ENCODE results near the gene ADGRD1.

Gene ADGRD1

DNA sequence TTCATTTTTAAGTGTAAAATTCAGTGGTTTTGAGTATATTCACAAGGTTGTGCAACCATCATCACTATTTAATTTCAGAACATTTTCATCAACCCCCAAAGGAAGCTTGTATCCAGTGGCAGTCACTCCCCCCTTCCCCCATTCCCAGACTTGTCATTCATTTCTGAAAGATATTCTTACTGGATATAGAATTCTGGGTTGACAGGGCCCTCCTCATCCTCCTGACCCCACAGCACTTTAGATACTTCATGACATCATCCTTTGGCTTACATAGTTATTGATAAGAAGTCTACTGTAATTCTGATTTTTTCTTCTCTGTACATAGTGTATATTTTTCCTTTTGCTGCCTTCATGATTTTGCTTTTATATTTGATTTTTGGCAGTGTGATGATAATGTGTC is 8.8 kb upstream of the ADGRD1 start:
- Histone ChIP-seq H3K36me3 (ENCODE audit: insufficient read depth, low read length) (no peaks in the 10 kb centered on the region), H3K9me3 (replicated peaks; ENCODE audit: low read length) (no peaks in the 10 kb centered on the region), H3K4me1 (ENCODE audit: control insufficient read depth, insufficient read depth, low read length) (no peaks in the 10 kb centered on the region), H3K27me3 (ENCODE audit: control insufficient read depth, insufficient read depth, low read length) (no peaks in the 10 kb centered on the region), H3K4me3 (ENCODE audit: low read length) (no peak overlapping the region), H3K4me2 (ENCODE audit: low read length) (no peak overlapping the region), H3K9ac (ENCODE audit: low read depth, low read length) (no peak overlapping the region)

DNA sequence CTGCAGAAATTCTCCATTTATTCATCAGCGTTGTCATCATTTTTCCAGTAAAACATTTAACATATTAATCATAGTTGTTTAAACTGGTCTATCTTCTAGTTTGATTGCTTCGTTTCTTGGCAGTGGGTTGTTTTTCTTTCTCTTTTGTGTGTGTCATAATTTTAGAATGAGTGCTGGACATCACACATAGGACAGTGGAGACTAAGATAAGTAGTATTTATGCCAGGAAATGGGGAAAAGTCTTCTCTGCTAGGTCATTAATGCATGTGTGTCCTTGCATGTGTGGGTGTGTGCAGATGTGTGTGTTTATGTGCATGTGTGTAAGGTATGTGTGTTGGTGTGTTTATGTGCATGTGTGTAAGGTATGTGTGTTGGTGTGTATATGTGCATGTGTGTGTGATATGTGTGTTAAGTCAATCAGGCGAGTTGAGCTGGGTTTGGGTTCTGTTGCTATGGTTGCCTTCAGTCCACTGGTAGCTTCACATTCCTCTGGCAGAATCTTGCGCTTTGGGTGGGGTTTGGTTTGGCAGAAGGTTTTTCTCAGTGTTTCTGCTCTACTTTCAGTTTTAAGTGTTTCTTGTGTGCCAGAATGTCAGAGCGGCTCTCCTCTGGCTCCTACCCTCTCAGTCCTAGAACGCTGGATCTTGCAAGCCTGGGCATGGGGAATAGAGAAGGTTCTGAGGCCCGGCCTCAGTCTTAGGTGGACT is 7.8 kb upstream of the ADGRD1 start:
- Histone ChIP-seq H3K9me3 (replicated peaks; ENCODE audit: low read length) (no peaks in the 10 kb centered on the region), H3K36me3 (ENCODE audit: insufficient read depth, low read length) (no peaks in the 10 kb centered on the region), H3K9ac (ENCODE audit: low read depth, low read length) (no peak overlapping the region), H3K4me1 (ENCODE audit: control insufficient read depth, insufficient read depth, low read length) (no peaks in the 10 kb centered on the region), H3K27me3 (ENCODE audit: control insufficient read depth, insufficient read depth, low read length) (no peaks in the 10 kb centered on the region), H3K4me3 (ENCODE audit: low read length) (no peak overlapping the region), H3K4me2 (ENCODE audit: low read length) (no peak overlapping the region)

GRCh38 chr12:130947028-130947613 is 6.6 kb upstream of the ADGRD1 start:
- H3K27me3 ChIP-seq (ENCODE audit: control insufficient read depth, insufficient read depth, low read length), result no peaks in the 10 kb centered on the region

GRCh38 chr12:130948136-130948535 is 5.6 kb upstream of the ADGRD1 start:
- Histone ChIP-seq H3K9ac (ENCODE audit: low read depth, low read length) (no peak overlapping the region), H3K9me3 (replicated peaks; ENCODE audit: low read length) (no peaks in the 10 kb centered on the region), H3K27me3 (ENCODE audit: control insufficient read depth, insufficient read depth, low read length) (no peaks in the 10 kb centered on the region), H3K4me3 (ENCODE audit: low read length) (no peak overlapping the region), H3K36me3 (ENCODE audit: insufficient read depth, low read length) (no peaks in the 10 kb centered on the region), H3K4me1 (ENCODE audit: control insufficient read depth, insufficient read depth, low read length) (no peaks in the 10 kb centered on the region), H3K4me2 (ENCODE audit: low read length) (no peak overlapping the region)

More at GRCh38 chr12:130947028-130947613, 6.6 kb upstream of the ADGRD1 start:
- no peak overlapping the region for H3K4me2 ChIP-seq (ENCODE audit: low read length)
- H3K4me1 ChIP-seq (ENCODE audit: control insufficient read depth, insufficient read depth, low read length), result no peaks in the 10 kb centered on the region
- no peak overlapping the region for H3K4me3 ChIP-seq (ENCODE audit: low read length)
- H3K36me3 ChIP-seq (ENCODE audit: insufficient read depth, low read length), result no peaks in the 10 kb centered on the region
- H3K9me3 ChIP-seq (replicated peaks; ENCODE audit: low read length), result no peaks in the 10 kb centered on the region
- H3K9ac ChIP-seq (ENCODE audit: low read depth, low read length), result no peak overlapping the region

DNA sequence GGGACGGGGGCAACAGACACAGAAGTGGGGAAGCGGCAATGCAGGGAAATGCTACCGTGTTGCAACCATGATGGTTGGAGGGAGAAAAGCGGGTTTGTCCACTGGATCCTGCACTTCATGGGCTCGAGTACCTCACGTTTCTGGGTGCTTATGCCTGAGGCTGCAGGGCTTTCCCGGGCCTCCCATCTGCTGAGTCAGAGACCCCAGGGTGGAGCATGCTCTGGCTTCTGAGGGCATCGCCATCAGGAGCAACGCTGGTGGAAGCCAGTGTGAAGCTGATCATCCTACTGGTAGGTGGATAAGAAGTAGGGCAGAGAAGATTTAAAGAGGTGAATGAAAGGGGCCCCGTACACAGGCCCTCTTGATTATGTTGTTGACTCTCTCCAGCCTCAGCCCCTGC is 5.0 kb upstream of the ADGRD1 start:
- Histone ChIP-seq H3K36me3 (ENCODE audit: insufficient read depth, low read length) (no peaks in the 10 kb centered on the region), H3K9me3 (replicated peaks; ENCODE audit: low read length) (no peaks in the 10 kb centered on the region), H3K4me3 (ENCODE audit: low read length) (no peak overlapping the region), H3K27me3 (ENCODE audit: control insufficient read depth, insufficient read depth, low read length) (no peaks in the 10 kb centered on the region), H3K9ac (ENCODE audit: low read depth, low read length) (no peak overlapping the region), H3K4me2 (ENCODE audit: low read length) (no peak overlapping the region), H3K4me1 (ENCODE audit: control insufficient read depth, insufficient read depth, low read length) (no peaks in the 10 kb centered on the region)

DNA sequence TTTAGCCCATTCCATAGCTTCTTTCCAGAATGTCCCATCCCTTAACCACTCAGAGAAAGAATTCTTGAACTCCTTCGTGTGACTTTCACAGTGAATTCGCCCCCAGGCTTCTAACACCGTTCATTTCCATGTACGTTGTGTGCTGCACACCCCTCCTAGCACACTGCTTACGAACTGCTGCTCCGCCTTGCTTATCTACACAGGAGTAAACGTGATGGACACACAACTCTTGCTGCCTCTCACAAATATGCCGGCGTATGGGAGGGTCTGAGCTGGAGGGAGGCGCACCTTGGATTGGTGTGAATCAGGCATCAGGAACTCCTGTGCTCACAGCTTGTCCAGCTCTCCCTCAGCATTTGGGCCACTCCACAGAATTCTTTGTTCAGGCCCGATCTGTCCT is 3.9 kb upstream of the ADGRD1 start:
- Histone ChIP-seq H3K9ac (ENCODE audit: low read depth, low read length) (no peak overlapping the region), H3K9me3 (replicated peaks; ENCODE audit: low read length) (no peaks in the 10 kb centered on the region), H3K4me2 (ENCODE audit: low read length) (no peak overlapping the region), H3K4me3 (ENCODE audit: low read length) (no peak overlapping the region), H3K36me3 (ENCODE audit: insufficient read depth, low read length) (no peaks in the 10 kb centered on the region), H3K4me1 (ENCODE audit: control insufficient read depth, insufficient read depth, low read length) (no peaks in the 10 kb centered on the region), H3K27me3 (ENCODE audit: control insufficient read depth, insufficient read depth, low read length) (no peaks in the 10 kb centered on the region)

DNA sequence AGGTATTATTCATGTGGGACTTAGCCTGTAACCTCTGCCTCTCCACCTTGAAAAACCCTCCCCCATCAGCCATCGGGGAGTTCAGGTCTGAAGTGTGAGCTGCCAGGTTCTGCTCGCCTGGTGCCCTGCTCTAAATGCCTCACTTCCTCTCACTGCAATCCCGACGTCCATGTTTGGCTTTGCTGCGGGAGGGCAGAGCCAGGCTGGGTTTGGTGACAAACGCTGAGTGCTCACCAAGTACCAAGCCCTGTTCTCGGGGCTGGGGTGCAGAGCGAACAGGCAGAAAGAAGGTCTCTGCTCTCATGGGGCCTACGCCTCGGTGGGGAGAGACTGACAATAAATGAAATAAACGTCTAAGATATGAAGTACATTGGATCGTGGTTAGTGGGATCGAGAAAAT is 2.1 kb upstream of the ADGRD1 start:
- no peak overlapping the region for H3K4me3 ChIP-seq (ENCODE audit: low read length)
- H3K4me1 ChIP-seq (ENCODE audit: control insufficient read depth, insufficient read depth, low read length), result no peaks in the 10 kb centered on the region
- H3K9ac ChIP-seq (ENCODE audit: low read depth, low read length), result no peak overlapping the region
- no peaks in the 10 kb centered on the region for H3K9me3 ChIP-seq (replicated peaks; ENCODE audit: low read length)
- no peaks in the 10 kb centered on the region for H3K27me3 ChIP-seq (ENCODE audit: control insufficient read depth, insufficient read depth, low read length)
- no peak overlapping the region for H3K4me2 ChIP-seq (ENCODE audit: low read length)
- no peaks in the 10 kb centered on the region for H3K36me3 ChIP-seq (ENCODE audit: insufficient read depth, low read length)

GRCh38 chr12:130952171-130952954 is 1.3 kb upstream of the ADGRD1 start:
- Histone ChIP-seq H3K36me3 (ENCODE audit: insufficient read depth, low read length) (no peaks in the 10 kb centered on the region), H3K4me1 (ENCODE audit: control insufficient read depth, insufficient read depth, low read length) (no peaks in the 10 kb centered on the region), H3K4me3 (ENCODE audit: low read length) (no peak overlapping the region), H3K9ac (ENCODE audit: low read depth, low read length) (no peak overlapping the region), H3K27me3 (ENCODE audit: control insufficient read depth, insufficient read depth, low read length) (no peaks in the 10 kb centered on the region), H3K4me2 (ENCODE audit: low read length) (no peak overlapping the region), H3K9me3 (replicated peaks; ENCODE audit: low read length) (peaks cover 7% of the 10 kb centered on the region)

GRCh38 chr12:130954544-130954831 is 781 bp downstream of the ADGRD1 start:
- Histone ChIP-seq H3K27me3 (ENCODE audit: control insufficient read depth, insufficient read depth, low read length) (no peaks in the 10 kb centered on the region), H3K4me3 (ENCODE audit: low read length) (no peak overlapping the region), H3K4me1 (ENCODE audit: control insufficient read depth, insufficient read depth, low read length) (no peaks in the 10 kb centered on the region), H3K4me2 (ENCODE audit: low read length) (no peak overlapping the region), H3K9me3 (replicated peaks; ENCODE audit: low read length) (peaks cover 12% of the 10 kb centered on the region), H3K36me3 (ENCODE audit: insufficient read depth, low read length) (no peaks in the 10 kb centered on the region), H3K9ac (ENCODE audit: low read depth, low read length) (no peak overlapping the region)

GRCh38 chr12:130955238-130955816 is 1.6 kb downstream of the ADGRD1 start:
- no peak overlapping the region for H3K9ac ChIP-seq (ENCODE audit: low read depth, low read length)
- H3K36me3 ChIP-seq (ENCODE audit: insufficient read depth, low read length), result no peaks in the 10 kb centered on the region
- no peaks in the 10 kb centered on the region for H3K4me1 ChIP-seq (ENCODE audit: control insufficient read depth, insufficient read depth, low read length)
- no peaks in the 10 kb centered on the region for H3K27me3 ChIP-seq (ENCODE audit: control insufficient read depth, insufficient read depth, low read length)
- peaks cover 12% of the 10 kb centered on the region for H3K9me3 ChIP-seq (replicated peaks; ENCODE audit: low read length)
- no peak overlapping the region for H3K4me3 ChIP-seq (ENCODE audit: low read length)
- no peak overlapping the region for H3K4me2 ChIP-seq (ENCODE audit: low read length)

- Histone ChIP-seq H3K27me3 (ENCODE audit: control insufficient read depth, insufficient read depth, low read length) (no peaks in the 10 kb centered on the region), H3K9ac (ENCODE audit: low read depth, low read length) (no peak overlapping the region), H3K4me1 (ENCODE audit: control insufficient read depth, insufficient read depth, low read length) (no peaks in the 10 kb centered on the region), H3K9me3 (replicated peaks; ENCODE audit: low read length) (peaks cover 12% of the 10 kb centered on the region), H3K4me3 (ENCODE audit: low read length) (no peak overlapping the region), H3K4me2 (ENCODE audit: low read length) (no peak overlapping the region), H3K36me3 (ENCODE audit: insufficient read depth, low read length) (no peaks in the 10 kb centered on the region)
These were observed 2.3 kb downstream of the ADGRD1 start for GRCh38 chr12:130956009-130956408.

All from skeletal muscle satellite cell (primary cell).